ENCODE data around the gene VWA2. TPM values are rescaled to one million over a fixed set of nuclear protein-coding genes. Genes with fewer than 3 reads are reported as not detected.

VWA2 gene
- total RNA-seq, 1 donor from 2014 or later, result 10.6 TPM

DNA sequence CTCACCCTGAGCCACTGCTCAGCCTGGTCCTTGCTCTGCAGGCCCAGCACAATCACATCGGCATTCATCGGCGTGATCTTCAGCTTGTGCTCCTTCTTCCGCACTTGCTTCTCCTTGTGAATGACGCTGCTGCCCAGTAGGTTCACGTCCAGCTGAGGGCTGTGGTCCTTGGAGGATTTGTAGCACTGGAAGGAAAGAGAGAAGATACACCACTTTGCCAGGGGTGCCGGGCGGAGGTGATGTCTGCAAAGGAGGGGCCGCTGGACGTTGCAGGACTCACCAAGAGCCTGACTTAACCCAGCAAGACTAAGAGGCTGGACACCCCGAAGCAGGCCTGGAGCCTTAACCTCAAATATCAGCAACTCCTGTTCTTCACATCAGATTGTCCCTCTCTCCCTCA is 74.8 kb downstream of the VWA2 start:
- Histone ChIP-seq H3K9me3 (no peaks in the 10 kb centered on the region), H3K27me3 (ENCODE audit: low read depth) (no peaks in the 10 kb centered on the region), H3K27ac (no peak overlapping the region), H3K4me3 (no peak overlapping the region), H3K36me3 (no peaks in the 10 kb centered on the region), H3K4me1 (no peaks in the 10 kb centered on the region)
- TF ChIP-seq, protein P1, sequence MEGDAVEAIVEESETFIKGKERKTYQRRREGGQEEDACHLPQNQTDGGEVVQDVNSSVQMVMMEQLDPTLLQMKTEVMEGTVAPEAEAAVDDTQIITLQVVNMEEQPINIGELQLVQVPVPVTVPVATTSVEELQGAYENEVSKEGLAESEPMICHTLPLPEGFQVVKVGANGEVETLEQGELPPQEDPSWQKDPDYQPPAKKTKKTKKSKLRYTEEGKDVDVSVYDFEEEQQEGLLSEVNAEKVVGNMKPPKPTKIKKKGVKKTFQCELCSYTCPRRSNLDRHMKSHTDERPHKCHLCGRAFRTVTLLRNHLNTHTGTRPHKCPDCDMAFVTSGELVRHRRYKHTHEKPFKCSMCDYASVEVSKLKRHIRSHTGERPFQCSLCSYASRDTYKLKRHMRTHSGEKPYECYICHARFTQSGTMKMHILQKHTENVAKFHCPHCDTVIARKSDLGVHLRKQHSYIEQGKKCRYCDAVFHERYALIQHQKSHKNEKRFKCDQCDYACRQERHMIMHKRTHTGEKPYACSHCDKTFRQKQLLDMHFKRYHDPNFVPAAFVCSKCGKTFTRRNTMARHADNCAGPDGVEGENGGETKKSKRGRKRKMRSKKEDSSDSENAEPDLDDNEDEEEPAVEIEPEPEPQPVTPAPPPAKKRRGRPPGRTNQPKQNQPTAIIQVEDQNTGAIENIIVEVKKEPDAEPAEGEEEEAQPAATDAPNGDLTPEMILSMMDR (IDR thresholded peaks at IDR 0.05), result no peak
- no peak for DNase-seq
- ATAC-seq, result no peak
- intact Hi-C loops (cut with DNase I), result no loop called here

DNA sequence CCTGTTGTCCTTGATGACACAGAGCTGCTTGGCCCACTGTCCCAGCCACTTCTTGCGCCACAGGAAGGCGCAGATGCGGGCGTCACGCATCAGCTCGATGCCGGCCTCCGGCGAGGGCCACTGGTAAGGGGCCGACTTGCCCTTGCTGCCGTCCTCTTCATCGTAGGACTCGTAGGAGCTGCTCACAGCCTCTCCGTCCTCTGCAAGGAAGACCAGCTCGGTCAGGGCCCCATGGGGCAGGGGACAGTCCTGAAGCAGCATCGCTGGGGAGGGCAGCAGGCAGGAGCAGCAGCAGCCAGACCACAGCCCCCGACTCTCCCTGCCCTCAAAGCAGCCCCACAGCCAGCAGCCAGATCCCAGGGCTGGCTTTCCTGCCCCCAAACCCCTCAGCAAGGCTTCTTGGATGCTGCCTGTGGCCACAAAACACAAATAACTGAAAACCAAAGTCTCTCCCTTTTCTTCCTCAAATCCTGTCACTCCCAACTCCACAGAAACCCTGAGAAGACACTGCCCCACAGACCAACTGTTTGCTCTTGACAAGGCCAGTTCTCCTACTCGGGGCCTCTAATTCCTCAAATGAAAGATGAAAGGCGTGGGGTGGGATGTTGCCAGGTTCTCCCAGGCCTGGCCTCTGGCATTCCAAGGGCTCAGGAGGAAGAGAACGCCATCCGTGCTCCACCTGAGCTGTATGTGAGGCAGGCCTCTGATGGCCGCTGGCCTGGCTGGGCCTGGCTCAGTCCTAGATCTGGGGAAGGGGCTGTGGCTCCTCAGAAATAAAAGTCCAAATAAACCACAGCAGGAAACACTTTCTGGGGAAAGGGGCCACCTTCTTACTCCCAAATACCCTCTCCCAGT is 76.7 kb downstream of the VWA2 start:
- no peaks in the 10 kb centered on the region for H3K9me3 ChIP-seq
- H3K27ac ChIP-seq, result no peak overlapping the region
- H3K36me3 ChIP-seq, result no peaks in the 10 kb centered on the region
- TF ChIP-seq, protein P1 (IDR thresholded peaks at IDR 0.05), result no peak
- H3K4me1 ChIP-seq, result no peaks in the 10 kb centered on the region
- DNase-seq (no peak), ATAC-seq (no peak)
- no peak overlapping the region for H3K4me3 ChIP-seq
- H3K27me3 ChIP-seq (ENCODE audit: low read depth), result no peaks in the 10 kb centered on the region
- intact Hi-C loops (cut with DNase I), result no loop called here

DNA sequence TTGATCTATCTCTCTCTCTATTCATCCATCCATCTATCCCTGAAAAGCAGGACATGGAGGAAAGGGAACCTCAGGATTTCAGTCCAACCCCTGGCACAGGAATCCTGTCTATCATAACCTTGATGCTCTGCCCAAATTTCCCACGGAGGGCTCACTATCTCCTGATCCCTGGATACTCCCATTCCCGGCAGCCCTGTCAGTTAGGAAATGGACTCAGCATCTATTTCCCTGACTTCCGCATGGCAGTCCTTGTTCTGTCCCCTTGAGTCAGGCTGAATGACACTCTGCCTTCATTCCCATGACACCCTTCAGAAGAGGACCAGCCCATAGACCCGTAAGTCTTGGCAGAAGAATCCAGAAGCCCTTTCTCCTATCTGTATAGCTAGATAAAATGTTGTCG is 77.7 kb downstream of the VWA2 start:
- Histone ChIP-seq H3K4me3 (no peak overlapping the region), H3K27me3 (ENCODE audit: low read depth) (no peaks in the 10 kb centered on the region), H3K36me3 (no peaks in the 10 kb centered on the region), H3K27ac (no peak overlapping the region), H3K4me1 (no peaks in the 10 kb centered on the region), H3K9me3 (no peaks in the 10 kb centered on the region)
- intact Hi-C loops (cut with DNase I), result no loop called here
- no peak for DNase-seq
- TF ChIP-seq, protein P1 (IDR thresholded peaks at IDR 0.05), result no peak
- no peak for ATAC-seq

DNA sequence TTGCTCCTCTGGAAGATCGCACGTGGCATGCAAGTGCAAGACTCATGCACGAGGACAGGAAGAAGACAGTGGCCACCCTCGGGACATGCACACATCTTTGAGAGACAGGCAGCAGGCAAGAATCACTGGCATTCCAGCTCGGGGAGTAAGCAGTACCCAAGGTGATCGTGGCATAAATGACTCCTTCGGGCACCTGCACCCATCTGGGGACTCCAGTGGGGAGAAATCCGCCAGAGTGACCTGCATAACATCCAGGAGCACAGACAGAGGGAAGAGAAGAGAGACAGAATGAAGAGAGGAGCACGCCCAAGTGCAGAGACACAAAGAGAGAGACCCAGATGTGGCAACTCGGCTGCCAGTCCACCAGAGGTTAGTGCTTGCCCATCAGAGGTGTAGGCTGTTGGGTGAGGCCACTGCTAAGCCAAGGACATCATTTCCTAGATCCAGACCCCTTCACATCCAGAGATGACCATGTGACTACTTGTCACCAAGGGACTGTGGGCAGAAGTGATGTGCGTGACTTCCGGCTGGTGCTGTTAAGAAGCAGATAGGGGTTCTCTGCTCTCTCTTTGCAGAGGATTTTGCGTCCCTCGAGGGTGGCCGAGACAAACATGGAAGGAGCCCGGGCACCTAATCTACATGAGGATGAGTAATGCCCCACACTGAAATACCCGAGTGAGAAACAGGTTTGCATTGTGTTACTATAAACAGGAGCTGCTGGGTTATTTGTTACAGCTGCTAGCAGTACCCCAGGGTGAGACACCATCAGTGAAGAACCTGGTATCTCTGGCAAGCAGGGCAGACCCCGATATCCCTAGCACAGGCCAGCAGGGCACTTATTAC is 80.6 kb downstream of the VWA2 start:
- TF ChIP-seq, protein P1 (IDR thresholded peaks at IDR 0.05), result no peak
- H3K9me3 ChIP-seq, result no peaks in the 10 kb centered on the region
- DNase-seq (no peak), ATAC-seq (no peak)
- no peaks in the 10 kb centered on the region for H3K4me1 ChIP-seq
- H3K27ac ChIP-seq, result no peak overlapping the region
- intact Hi-C loops (cut with DNase I), result no loop called here
- no peaks in the 10 kb centered on the region for H3K36me3 ChIP-seq
- no peak overlapping the region for H3K4me3 ChIP-seq
- H3K27me3 ChIP-seq (ENCODE audit: low read depth), result no peaks in the 10 kb centered on the region

DNA sequence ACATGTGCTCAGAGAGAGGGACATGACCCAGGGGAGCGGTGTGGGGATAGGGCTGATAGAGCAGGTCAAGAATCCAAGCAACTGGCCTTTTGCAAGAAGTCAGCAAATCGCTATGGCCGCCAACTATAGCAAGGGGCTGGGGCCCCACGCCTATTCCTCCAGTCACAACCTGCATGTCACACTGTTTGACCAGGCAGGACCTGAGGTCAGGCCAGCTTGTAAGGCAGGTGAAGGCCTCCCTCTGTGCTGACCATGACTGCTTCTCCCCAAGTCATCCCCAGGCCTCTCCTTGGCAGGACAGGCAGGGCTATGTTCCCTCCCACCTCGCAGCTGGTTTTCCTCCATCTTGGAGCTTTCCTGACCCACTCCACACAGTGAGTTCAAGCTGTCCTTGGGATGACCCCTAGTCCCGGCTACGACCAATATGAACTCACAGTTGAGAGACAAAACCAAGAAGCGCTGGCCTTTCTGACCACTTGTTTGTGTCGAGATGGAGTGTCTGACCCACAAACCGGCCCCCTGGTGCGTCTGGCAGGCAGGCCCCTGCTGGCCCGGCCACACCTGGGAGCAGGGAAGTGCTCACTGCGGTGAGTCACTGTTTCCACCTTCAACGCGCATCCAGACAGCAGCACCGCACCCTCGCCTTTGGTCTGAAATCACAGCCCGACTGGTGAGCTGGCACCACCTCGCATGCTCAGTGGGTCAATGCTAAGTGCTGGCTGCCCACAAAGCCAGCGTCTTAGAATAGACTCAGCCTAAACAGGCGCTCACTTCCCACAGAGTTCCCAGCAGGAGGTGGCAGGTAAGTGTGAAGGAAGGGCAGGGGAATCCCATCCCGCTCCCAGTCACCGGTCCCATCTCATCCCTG is 81.4 kb downstream of the VWA2 start:
- Histone ChIP-seq H3K4me3 (no peak overlapping the region), H3K27ac (no peak overlapping the region), H3K36me3 (no peaks in the 10 kb centered on the region), H3K9me3 (no peaks in the 10 kb centered on the region), H3K4me1 (no peaks in the 10 kb centered on the region), H3K27me3 (ENCODE audit: low read depth) (no peaks in the 10 kb centered on the region)
- DNase-seq, result no peak
- TF ChIP-seq, protein P1 (IDR thresholded peaks at IDR 0.05), result no peak
- intact Hi-C loops (cut with DNase I), result no loop called here
- ATAC-seq, result peak in 1 of 2 donors; percentile 38
